Adrenal gland (tissue), 12 donors: Measurements from ENCODE around the gene ATP5PB. TPM values are rescaled to one million over a fixed set of nuclear protein-coding genes. Genes with fewer than 3 reads are reported as not detected.

ENCODE experiments used
- DNase-seq, 7 donors: peaks; one replicate each; pipeline ENCODE4 v3.0.0-alpha.2; 2019 to 2020
- H3K27ac ChIP-seq, 5 donors: fragments of 200-600 bp; sonication (generic) in 4 of 5; 1 replicate in 3 of 5; 2 replicates in 2 of 5; pipeline versions ENCODE4 v1.5.1 to v1.8.0; 2016 to 2020; ENCODE audit warnings: mild to moderate bottlenecking in 1 of 5
- H3K27me3 ChIP-seq: fragments of 200-600 bp; 2 replicates; pipeline ENCODE4 v1.8.0; 2021
- H3K36me3 ChIP-seq, 2 donors: fragments of 200-600 bp; replicated peaks in 1 of 2; 1 replicate in 1 of 2; 2 replicates in 1 of 2; pipeline versions ENCODE4 v1.5.1 to v1.8.0; 2018 to 2022
- H3K4me1 ChIP-seq, 2 donors: fragments of 200-600 bp; replicated peaks in 1 of 2; 1 replicate in 1 of 2; 2 replicates in 1 of 2; pipeline versions ENCODE4 v1.5.1 to v1.8.0; 2018 to 2021
- H3K4me3 ChIP-seq, 4 donors: fragments of 200-600 bp; sonication (generic) in 3 of 4; one replicate each; pipeline ENCODE4 v1.5.1; 2016 to 2018
- H3K9me3 ChIP-seq, 3 donors: fragments of 200-600 bp; sonication (generic) in 1 of 3; replicated peaks in 1 of 3; 1 replicate in 2 of 3; 2 replicates in 1 of 3; pipeline versions ENCODE4 v1.5.1 to v1.8.0; 2016 to 2021
- POLR2A ChIP-seq, 2 donors: fragments of 450-650 bp; IDR thresholded peaks; one replicate each; pipeline ENCODE4 v1.6.1; 2017; ENCODE audit warnings: antibody characterized with exemption in 2 of 2, mild to moderate bottlenecking in 2 of 2, moderate library complexity in 1 of 2
- WGBS, 4 donors: extraction: QIAGEN DNeasy Blood & Tissue Kit in 2 of 4; methylation state at CpG; one replicate each; pipeline versions ENCODE4 v1.1.5 to v1.1.7; 2013 to 2017; 5-methylcytosine and 5-hydroxymethylcytosine counted together
- intact Hi-C, 2 donors: fragments of 100-400 bp; cut with DNase I; formaldehyde crosslinking; loops; one replicate each; pipeline versions ENCODE4 v1.14.1 to v1.15.0; 2022 to 2023
- polyA plus RNA-seq, 3 donors: library from polyadenylated mRNA; stranded (reverse); fragments of 200-250 nt in 2 of 3; fragments of 350-450 nt in 1 of 3; fragmentation: Illumina TruSeq in 1 of 3; extraction: RNeasy Lipid Tissue Mini Kit (QIAGEN cat#74804) in 1 of 3; gene quantifications; one replicate each; pipeline ENCODE4 v1.2.3, GENCODE V29; 2013 to 2014
- total RNA-seq, 9 donors: library from RNA; depleted of rRNA in 4 of 9; stranded (reverse); fragments of >200 nt in 4 of 9; fragments of 120-200 nt in 1 of 9; fragmentation: NEBNext Ultra II Directional in 1 of 9; extraction: Animal tissue kit (Norgen Biotek cat#: 25700) in 1 of 9; gene quantifications; one replicate each; pipeline versions ENCODE4 v1.1.0 to v1.2.4, GENCODE V29; 2013 to 2023
- TF ChIP-seq, protein P1 (sequence below), 6 experiments: fragments of 450-650 bp in 4 of 6; fragments of 200-600 bp in 2 of 6; sonication (generic) in 1 of 6; IDR thresholded peaks; 1 replicate in 5 of 6; 2 replicates in 1 of 6; pipeline versions ENCODE4 v1.5.1 to v1.8.0; 2016 to 2021; ENCODE audit warnings: antibody characterized with exemption in 6 of 6, mild to moderate bottlenecking in 2 of 6, moderate library complexity in 1 of 6
- donor health status: healthy with polysubstance abuse.
- donor health status: Bipolar disorder and iron deficiency.
- donor health status: DM: yes; HTN: yes; CAD: no.
- donor health status: DM: no; HTN: no; CAD: no.
- donor health status: DM: no; HTN: no; CAD: no.
- donor health status: DM: yes; HTN: yes; CAD: no.

The ATP5PB gene
- total and polyA plus RNA-seq, 12 donors: 103 to 834 (median 245) TPM

GRCh38 chr1:111439461-111440351, 9.6 kb upstream of the ATP5PB start:
- intact Hi-C loops: no loop called here
- DNase-seq: no peak
- H3K27me3 ChIP-seq: no peaks in the 10 kb centered on the region
- no peak for TF ChIP-seq POLR2A (IDR thresholded peaks at IDR 0.05)
- TF ChIP-seq, protein P1, sequence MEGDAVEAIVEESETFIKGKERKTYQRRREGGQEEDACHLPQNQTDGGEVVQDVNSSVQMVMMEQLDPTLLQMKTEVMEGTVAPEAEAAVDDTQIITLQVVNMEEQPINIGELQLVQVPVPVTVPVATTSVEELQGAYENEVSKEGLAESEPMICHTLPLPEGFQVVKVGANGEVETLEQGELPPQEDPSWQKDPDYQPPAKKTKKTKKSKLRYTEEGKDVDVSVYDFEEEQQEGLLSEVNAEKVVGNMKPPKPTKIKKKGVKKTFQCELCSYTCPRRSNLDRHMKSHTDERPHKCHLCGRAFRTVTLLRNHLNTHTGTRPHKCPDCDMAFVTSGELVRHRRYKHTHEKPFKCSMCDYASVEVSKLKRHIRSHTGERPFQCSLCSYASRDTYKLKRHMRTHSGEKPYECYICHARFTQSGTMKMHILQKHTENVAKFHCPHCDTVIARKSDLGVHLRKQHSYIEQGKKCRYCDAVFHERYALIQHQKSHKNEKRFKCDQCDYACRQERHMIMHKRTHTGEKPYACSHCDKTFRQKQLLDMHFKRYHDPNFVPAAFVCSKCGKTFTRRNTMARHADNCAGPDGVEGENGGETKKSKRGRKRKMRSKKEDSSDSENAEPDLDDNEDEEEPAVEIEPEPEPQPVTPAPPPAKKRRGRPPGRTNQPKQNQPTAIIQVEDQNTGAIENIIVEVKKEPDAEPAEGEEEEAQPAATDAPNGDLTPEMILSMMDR (IDR thresholded peaks at IDR 0.05): no peak
- H3K27ac ChIP-seq: no peak overlapping the region
- H3K4me3 ChIP-seq: no peak overlapping the region
- no peaks in the 10 kb centered on the region for H3K4me1 ChIP-seq
- 89 to 93% (median 91%) methylated on average over 3 of the region's 3 CpGs for WGBS, 4 donors
- H3K9me3 ChIP-seq: no peaks in the 10 kb centered on the region
- peaks cover 0 to 61% of the 10 kb centered on the region in 2 donors for H3K36me3 ChIP-seq

DNA sequence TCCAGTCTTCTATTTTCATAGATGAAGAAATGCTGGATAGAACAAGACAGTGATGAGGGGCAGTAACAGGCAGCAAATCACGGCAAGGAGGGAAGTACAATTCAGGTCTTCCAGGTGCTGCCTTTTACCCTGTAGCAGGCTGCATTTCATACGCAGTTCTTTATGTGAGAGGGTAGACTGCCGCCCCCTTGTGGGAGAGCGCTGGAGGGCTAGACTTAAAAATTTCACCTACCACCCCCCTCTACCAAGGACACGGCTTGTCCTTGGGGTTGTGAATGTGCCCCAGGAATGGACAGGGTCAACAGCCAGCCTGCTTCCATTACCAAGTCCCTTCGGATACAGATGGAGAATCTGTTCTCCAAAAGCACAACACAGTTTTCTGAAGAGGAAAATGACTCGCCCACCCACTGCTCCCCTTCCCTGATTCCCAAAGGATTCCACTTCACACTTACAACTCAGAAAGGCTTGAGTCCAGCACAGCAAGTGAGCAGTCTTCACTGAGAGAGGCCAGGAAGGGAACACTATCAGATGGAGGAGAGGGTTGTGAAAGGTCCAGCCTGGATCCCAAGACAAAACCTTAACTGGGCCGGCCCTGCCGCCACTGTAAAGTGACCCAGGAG, 7.6 kb upstream of the ATP5PB start:
- 72 to 79% (median 77%) methylated on average over 9 of the region's 9 CpGs for WGBS, 4 donors
- Histone ChIP-seq H3K27ac (no peak overlapping the region), H3K4me1 (peaks cover 5 to 8% of the 10 kb centered on the region in 2 donors), H3K36me3 (peaks cover 0 to 71% of the 10 kb centered on the region in 2 donors), H3K27me3 (no peaks in the 10 kb centered on the region), H3K9me3 (no peaks in the 10 kb centered on the region), H3K4me3 (no peak overlapping the region)
- DNase-seq: peak in 2 of 7 donors; percentile 18 to 25
- intact Hi-C loops: no loop called here
- TF ChIP-seq POLR2A (IDR thresholded peaks at IDR 0.05): no peak
- TF ChIP-seq, protein P1 (IDR thresholded peaks at IDR 0.05): no peak

- Histone ChIP-seq H3K4me1 (peaks cover 5 to 15% of the 10 kb centered on the region in 2 donors), H3K27me3 (no peaks in the 10 kb centered on the region), H3K9me3 (no peaks in the 10 kb centered on the region), H3K4me3 (no peak overlapping the region), H3K27ac (no peak overlapping the region), H3K36me3 (peaks cover 0 to 71% of the 10 kb centered on the region in 2 donors)
- no peak for TF ChIP-seq POLR2A (IDR thresholded peaks at IDR 0.05)
- TF ChIP-seq, protein P1 (IDR thresholded peaks at IDR 0.05): no peak
- no peak for DNase-seq
- intact Hi-C loops: no loop called here
- 87 to 98% (median 89%) methylated on average over 3 to 4 of the region's 4 CpGs for whole genome bisulfite sequencing, 4 donors
Measured at GRCh38 chr1:111442457-111442856, 6.8 kb upstream of the ATP5PB start.

GRCh38 chr1:111444031-111444430, 5.2 kb upstream of the ATP5PB start:
- 73 to 89% (median 80%) methylated on average over 3 of the region's 3 CpGs for WGBS, 4 donors
- H3K9me3 ChIP-seq: no peaks in the 10 kb centered on the region
- no peak overlapping the region for H3K4me3 ChIP-seq
- H3K27ac ChIP-seq: no peak overlapping the region
- no peaks in the 10 kb centered on the region for H3K27me3 ChIP-seq
- peaks cover 5 to 24% of the 10 kb centered on the region in 2 donors for H3K4me1 ChIP-seq
- TF ChIP-seq, protein P1 (IDR thresholded peaks at IDR 0.05): no peak
- no peak for TF ChIP-seq POLR2A (IDR thresholded peaks at IDR 0.05)
- intact Hi-C loops: no loop called here
- DNase-seq: no peak
- peaks cover 0 to 63% of the 10 kb centered on the region in 2 donors for H3K36me3 ChIP-seq
